HG03442 (cell line): ENCODE measurements around the gene NAIP.
"Not testable (repeated sequence)": the region's sequence is repeated elsewhere in the genome, so short reads cannot be mapped to it uniquely, and the experiment has no call there.

Experiments
- ATAC-seq: cut with Tn5 transposase; IDR thresholded peaks from one replicate; pipeline ENCODE4 v1.9.1; 2021; ENCODE audit warnings: mild to moderate bottlenecking, moderate library complexity; ENCODE audit not compliant: unreplicated experiment

The NAIP gene

GRCh38 chr5:70931709-70932368 is 93.3 kb downstream of the NAIP start:
- not testable (repeated sequence) for ATAC-seq

- not testable (repeated sequence) for ATAC-seq
These were observed 100.0 kb downstream of the NAIP start for GRCh38 chr5:70925211-70925562.
